ENCODE results near the gene ARL3. TPM values are rescaled to one million over a fixed set of nuclear protein-coding genes. Genes with fewer than 3 reads are reported as not detected.

Gene ARL3
- total RNA-seq, 1 experiment from 2014 or later: 13.3 TPM

- H3K4me1 ChIP-seq (ENCODE audit: control insufficient read depth in 1 of 2, insufficient read depth in 2 of 2, low read length in 2 of 2): peaks cover 0 to 7% of the 10 kb centered on the region in 2 experiments; a peak in 1 of 4 replicates
- H3K4me2 ChIP-seq (ENCODE audit: low read length): no peak overlapping the region
- DNase-seq (ENCODE audit: low read depth, low spot score) (no peak), ATAC-seq (no peak)
- H3K4me3 ChIP-seq (replicated peaks in 1 of 2; ENCODE audit: low read depth in 1 of 2, low read length in 2 of 2): no peak overlapping the region
- no peaks in the 10 kb centered on the region for H4K20me1 ChIP-seq (ENCODE audit: insufficient read depth)
- CTCF ChIA-PET: no interaction called here
- no peaks in the 10 kb centered on the region for H3K36me3 ChIP-seq (ENCODE audit: control insufficient read depth in 1 of 2, insufficient read depth in 2 of 2, low read length in 2 of 2)
- H3K27me3 ChIP-seq (ENCODE audit: insufficient read depth, low read length): no peaks in the 10 kb centered on the region
- no TSS peak for BruUV-seq (replicated peaks)
- intact Hi-C loops (cut with micrococcal nuclease): no loop called here
- H3K79me2 ChIP-seq (ENCODE audit: insufficient read depth, low read length): no peaks in the 10 kb centered on the region
- H3K27ac ChIP-seq (ENCODE audit: low read depth, low read length): no peak overlapping the region
- no peak overlapping the region for H2AFZ ChIP-seq (ENCODE audit: low read depth, low read length, poor library complexity, severe bottlenecking)
- RAD21 ChIA-PET (ENCODE audit: low non-redundant PET in 1 of 2, low total read pairs in 2 of 2, uncharacterized antibody in 2 of 2, unreplicated experiment in 2 of 2): no interaction called here
- TF ChIP-seq EGR1 (IDR thresholded peaks at IDR 0.05; ENCODE audit: low read depth) (no peak), REST (IDR thresholded peaks at IDR 0.05; ENCODE audit: low read depth) (no peak), YY1 (IDR thresholded peaks at IDR 0.05; ENCODE audit: extremely low read depth, insufficient replicate concordance, low read depth, low read length) (no peak), POLR2AphosphoS5 (IDR thresholded peaks at IDR 0.05; ENCODE audit: low read depth, low read length) (no peak), RAD21 (IDR thresholded peaks at IDR 0.05; ENCODE audit: low read depth) (no peak), SP1 (IDR thresholded peaks at IDR 0.05; ENCODE audit: low read depth) (no peak), ZNF274 (IDR thresholded peaks at IDR 0.05; ENCODE audit: low read depth, low read length) (no peak), CEBPB (IDR thresholded peaks at IDR 0.05; ENCODE audit: low read depth) (no peak), SIN3A (IDR thresholded peaks at IDR 0.05; ENCODE audit: low read depth) (no peak), EZH2phosphoT487 (IDR thresholded peaks at IDR 0.05; ENCODE audit: borderline replicate concordance) (no peak), TCF7L2 (IDR thresholded peaks at IDR 0.05; ENCODE audit: borderline replicate concordance, extremely low read depth, insufficient read depth, insufficient read length) (no peak), ZBTB33 (IDR thresholded peaks at IDR 0.05; ENCODE audit: extremely low read depth, insufficient replicate concordance, low read length) (no peak), ATF3 (IDR thresholded peaks at IDR 0.05) (no peak), ELF1 (IDR thresholded peaks at IDR 0.05; ENCODE audit: borderline replicate concordance, low read depth) (no peak), JUND (IDR thresholded peaks at IDR 0.05) (no peak), EZH2 (IDR thresholded peaks at IDR 0.05) (no peak), CBX3 (IDR thresholded peaks at IDR 0.05; ENCODE audit: low read depth) (no peak), MAX (IDR thresholded peaks at IDR 0.05) (no peak), POLR2A (IDR thresholded peaks at IDR 0.05; ENCODE audit: borderline replicate concordance, extremely low read depth, insufficient read depth, insufficient read length) (no peak)
- POLR2A ChIA-PET: interaction anchor here (1.5 kb wide), 1 partner anchor 19 kb away, joined by 3 read pairs; the partner anchor contains the start of gene WBP1L
- no peak overlapping the region for H3K9ac ChIP-seq (ENCODE audit: low read length)
- H3K9me3 ChIP-seq (ENCODE audit: control insufficient read depth in 1 of 2, insufficient read depth in 1 of 2, low read depth in 1 of 2, low read length in 2 of 2): no peaks in the 10 kb centered on the region
- H3K9me2 ChIP-seq (ENCODE audit: insufficient read depth): no peaks in the 10 kb centered on the region
Measured at GRCh38 chr10:102762401-102763015, 48.3 kb upstream of the ARL3 start.

Measured in HCT116 (cell line).